Loucy (cell line): ENCODE data around the gene PAQR7.

Experiments
- H2AFZ ChIP-seq: fragments of 200-600 bp; sonication (generic); 2 replicates; pipeline ENCODE4 v1.6.0; 2016; ENCODE audit warnings: antibody characterized with exemption, mild to moderate bottlenecking, low read length, moderate library complexity
- H3F3A ChIP-seq: fragments of 200-600 bp; 2 replicates; pipeline ENCODE4 v1.6.0; 2016; ENCODE audit warnings: antibody characterized with exemption, low read depth, mild to moderate bottlenecking
- H3K27me3 ChIP-seq: fragments of 200-600 bp; sonication (generic); 2 replicates; pipeline ENCODE4 v1.6.1; 2014; ENCODE audit warnings: low read length, mild to moderate bottlenecking; ENCODE audit not compliant: insufficient read depth, poor library complexity, severe bottlenecking
- H3K36me3 ChIP-seq: fragments of 200-600 bp; sonication (generic); 2 replicates; pipeline ENCODE4 v1.6.1; 2016; ENCODE audit warnings: low read length; ENCODE audit not compliant: insufficient read depth
- H3K4me1 ChIP-seq: fragments of 200-600 bp; sonication (generic); 2 replicates; pipeline ENCODE4 v1.5.1; 2014; ENCODE audit warnings: low read length, mild to moderate bottlenecking; ENCODE audit not compliant: insufficient read depth, poor library complexity, severe bottlenecking
- H3K4me2 ChIP-seq: fragments of 200-600 bp; sonication (generic); 2 replicates; pipeline ENCODE4 v1.6.0; 2014; ENCODE audit warnings: antibody characterized with exemption, low read length, low read depth, mild to moderate bottlenecking; ENCODE audit not compliant: poor library complexity, severe bottlenecking
- H3K4me3 ChIP-seq: fragments of 200-600 bp; sonication (generic); 2 replicates; pipeline ENCODE4 v1.5.1; 2014; ENCODE audit warnings: low read length, mild to moderate bottlenecking, mixed read lengths; ENCODE audit not compliant: poor library complexity, severe bottlenecking
- H3K79me2 ChIP-seq: fragments of 200-600 bp; sonication (generic); 2 replicates; pipeline ENCODE4 v1.6.1; 2014; ENCODE audit warnings: low read length; ENCODE audit not compliant: insufficient read depth
- H3K9ac ChIP-seq: fragments of 200-600 bp; sonication (generic); 2 replicates; pipeline ENCODE4 v1.6.0; 2014; ENCODE audit warnings: mild to moderate bottlenecking, low read depth, low read length, moderate library complexity; ENCODE audit not compliant: poor library complexity, severe bottlenecking
- H3K9me2 ChIP-seq: fragments of 200-600 bp; sonication (generic); replicated peaks from 2 replicates; pipeline ENCODE4 v1.6.1; 2016; ENCODE audit warnings: low read depth, low read length, mixed read lengths
- H3K9me3 ChIP-seq: fragments of 200-600 bp; sonication (generic); 2 replicates; pipeline ENCODE4 v1.6.1; 2014; ENCODE audit warnings: mild to moderate bottlenecking, antibody characterized with exemption, low read length, low read depth; ENCODE audit not compliant: insufficient read depth
- H4K20me1 ChIP-seq: fragments of 200-600 bp; sonication (generic); 2 replicates; pipeline ENCODE4 v1.6.0; 2014; ENCODE audit warnings: antibody characterized with exemption, low read length, mild to moderate bottlenecking; ENCODE audit not compliant: insufficient read depth, poor library complexity, severe bottlenecking
- CTCF ChIP-seq: fragments of 200-600 bp; sonication (generic); conservative IDR thresholded peaks from 2 replicates; pipeline ENCODE4 v1.5.1; 2014; ENCODE audit warnings: mild to moderate bottlenecking, antibody characterized with exemption, low read length
- EZH2phosphoT487 ChIP-seq: fragments of 200-600 bp; IDR thresholded peaks from 2 replicates; pipeline ENCODE4 v1.6.1; 2018; ENCODE audit warnings: antibody characterized with exemption, mild to moderate bottlenecking, moderate library complexity, borderline replicate concordance

The PAQR7 gene

GRCh38 chr1:25898223-25899015 lies 22.9 kb upstream of the PAQR7 start:
- Histone ChIP-seq H3K9me2 (no peaks in the 10 kb centered on the region), H3F3A (peaks cover 24% of the 10 kb centered on the region), H3K36me3 (peaks cover 89% of the 10 kb centered on the region), H3K4me3 (no peak overlapping the region), H3K4me1 (peaks cover 43% of the 10 kb centered on the region), H3K79me2 (peaks cover 70% of the 10 kb centered on the region), H3K27me3 (no peaks in the 10 kb centered on the region), H3K4me2 (peak overlapping the region; percentile 92), H2AFZ (no peak overlapping the region), H4K20me1 (peaks cover 78% of the 10 kb centered on the region), H3K9ac (no peak overlapping the region), H3K9me3 (no peaks in the 10 kb centered on the region)
- TF ChIP-seq EZH2phosphoT487 (no peak), CTCF (no peak)

GRCh38 chr1:25897754-25898153 lies 22.2 kb upstream of the PAQR7 start:
- Histone ChIP-seq H3K36me3 (peaks cover 87% of the 10 kb centered on the region), H3K9me3 (no peaks in the 10 kb centered on the region), H3K9ac (no peak overlapping the region), H3K9me2 (no peaks in the 10 kb centered on the region), H3K79me2 (peaks cover 64% of the 10 kb centered on the region), H3K4me1 (peaks cover 37% of the 10 kb centered on the region), H2AFZ (no peak overlapping the region), H3F3A (peaks cover 24% of the 10 kb centered on the region), H4K20me1 (peaks cover 72% of the 10 kb centered on the region), H3K27me3 (no peaks in the 10 kb centered on the region), H3K4me2 (no peak overlapping the region), H3K4me3 (no peak overlapping the region)
- no peak for TF ChIP-seq CTCF
- TF ChIP-seq EZH2phosphoT487: no peak

GRCh38 chr1:25896266-25896665 lies 20.8 kb upstream of the PAQR7 start:
- no peak for TF ChIP-seq EZH2phosphoT487
- TF ChIP-seq CTCF: no peak
- Histone ChIP-seq H3K9me2 (no peaks in the 10 kb centered on the region), H4K20me1 (peaks cover 57% of the 10 kb centered on the region), H3K79me2 (peaks cover 49% of the 10 kb centered on the region), H3K36me3 (peaks cover 77% of the 10 kb centered on the region), H3K4me1 (peaks cover 24% of the 10 kb centered on the region), H3K4me3 (no peak overlapping the region), H3F3A (peaks cover 24% of the 10 kb centered on the region), H3K4me2 (no peak overlapping the region), H3K9ac (no peak overlapping the region), H2AFZ (no peak overlapping the region), H3K27me3 (no peaks in the 10 kb centered on the region), H3K9me3 (no peaks in the 10 kb centered on the region)
